Measurements from ENCODE around the gene C12orf75. TPM values are rescaled to one million over a fixed set of nuclear protein-coding genes. Genes with fewer than 3 reads are reported as not detected.
"Not testable (repeated sequence)": the region's sequence is repeated elsewhere in the genome, so short reads cannot be mapped to it uniquely, and the experiment has no call there.

C12orf75 gene
- total and polyA plus RNA-seq, 10 donors = 12.7 to 33.4 (median 17.8) TPM

DNA sequence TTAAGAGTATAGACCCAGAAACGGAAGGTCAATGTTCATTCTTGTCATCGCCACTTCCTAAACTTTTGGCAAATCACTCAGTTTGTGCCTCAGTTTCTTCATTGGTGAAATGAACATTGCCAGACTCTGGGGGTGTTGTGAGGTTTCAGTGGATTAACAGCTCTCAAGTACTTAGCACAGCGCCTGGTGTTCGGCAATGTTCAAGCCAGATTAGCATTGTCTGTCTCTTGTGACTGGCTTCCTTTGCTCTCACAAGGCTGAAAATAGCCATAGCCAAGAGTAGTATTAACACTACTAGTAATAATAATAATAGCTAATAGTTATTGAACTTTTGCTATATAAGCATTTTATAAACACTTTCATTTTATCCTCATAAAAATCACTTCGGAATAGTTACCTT, 71.9 kb downstream of the C12orf75 start:
- Histone ChIP-seq H3K36me3 (no peaks in the 10 kb centered on the region), H3K4me3 (no peak overlapping the region), H3K4me1 (no peaks in the 10 kb centered on the region), H3K27ac (no peak overlapping the region), H3K9me3 (peaks cover 0 to 26% (median 15%) of the 10 kb centered on the region in 8 donors), H3K27me3 (replicated peaks in 1 of 7) (no peaks in the 10 kb centered on the region)
- no peak for DNase-seq
- 91 to 97% (median 95%) methylated on average over 5 of the region's 5 CpGs for WGBS, 5 donors
- TF ChIP-seq POLR2A (IDR thresholded peaks at IDR 0.05) (no peak), POLR2AphosphoS5 (IDR thresholded peaks at IDR 0.05) (no peak)
- TF ChIP-seq, protein P1, sequence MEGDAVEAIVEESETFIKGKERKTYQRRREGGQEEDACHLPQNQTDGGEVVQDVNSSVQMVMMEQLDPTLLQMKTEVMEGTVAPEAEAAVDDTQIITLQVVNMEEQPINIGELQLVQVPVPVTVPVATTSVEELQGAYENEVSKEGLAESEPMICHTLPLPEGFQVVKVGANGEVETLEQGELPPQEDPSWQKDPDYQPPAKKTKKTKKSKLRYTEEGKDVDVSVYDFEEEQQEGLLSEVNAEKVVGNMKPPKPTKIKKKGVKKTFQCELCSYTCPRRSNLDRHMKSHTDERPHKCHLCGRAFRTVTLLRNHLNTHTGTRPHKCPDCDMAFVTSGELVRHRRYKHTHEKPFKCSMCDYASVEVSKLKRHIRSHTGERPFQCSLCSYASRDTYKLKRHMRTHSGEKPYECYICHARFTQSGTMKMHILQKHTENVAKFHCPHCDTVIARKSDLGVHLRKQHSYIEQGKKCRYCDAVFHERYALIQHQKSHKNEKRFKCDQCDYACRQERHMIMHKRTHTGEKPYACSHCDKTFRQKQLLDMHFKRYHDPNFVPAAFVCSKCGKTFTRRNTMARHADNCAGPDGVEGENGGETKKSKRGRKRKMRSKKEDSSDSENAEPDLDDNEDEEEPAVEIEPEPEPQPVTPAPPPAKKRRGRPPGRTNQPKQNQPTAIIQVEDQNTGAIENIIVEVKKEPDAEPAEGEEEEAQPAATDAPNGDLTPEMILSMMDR (IDR thresholded peaks at IDR 0.05 in 8 of 11, conservative IDR thresholded peaks at IDR 0.05 in 3 of 11) = no peak
- intact Hi-C loops (cut with DNase I; ENCODE audit: low total_unique reads) = no loop called here

DNA sequence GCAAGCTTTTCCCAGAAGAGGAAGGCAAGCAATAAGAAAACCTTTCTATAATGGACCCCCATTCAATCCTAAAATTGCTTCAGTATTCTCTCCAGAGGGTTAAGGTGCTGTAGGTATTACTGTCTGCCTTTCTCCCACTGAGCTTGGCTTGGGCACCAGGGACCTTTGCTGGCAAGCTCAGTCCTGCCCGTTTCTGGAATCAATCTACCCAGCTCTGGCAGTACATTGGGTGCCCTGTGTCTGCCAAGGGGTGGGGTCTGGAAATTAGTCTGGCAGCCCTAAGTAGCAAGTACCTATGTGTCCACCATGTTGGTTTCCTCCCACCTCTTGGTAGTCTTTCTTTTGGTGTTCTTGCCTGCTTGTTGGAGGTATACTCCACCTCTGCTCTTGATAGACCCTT, 72.6 kb downstream of the C12orf75 start:
- Histone ChIP-seq H3K27me3 (replicated peaks in 1 of 7) (no peaks in the 10 kb centered on the region), H3K4me1 (no peaks in the 10 kb centered on the region), H3K36me3 (no peaks in the 10 kb centered on the region), H3K4me3 (no peak overlapping the region), H3K27ac (no peak overlapping the region), H3K9me3 (peaks cover 0 to 21% (median 11%) of the 10 kb centered on the region in 8 donors)
- TF ChIP-seq POLR2AphosphoS5 (IDR thresholded peaks at IDR 0.05) (no peak), POLR2A (IDR thresholded peaks at IDR 0.05) (no peak)
- TF ChIP-seq, protein P1 (IDR thresholded peaks at IDR 0.05 in 8 of 11, conservative IDR thresholded peaks at IDR 0.05 in 3 of 11) = no peak
- DNase-seq = no peak
- WGBS, 5 donors = 83 to 100% (median 94%) methylated on average over 1 of the region's 1 CpG
- intact Hi-C loops (cut with DNase I; ENCODE audit: low total_unique reads) = no loop called here

DNA sequence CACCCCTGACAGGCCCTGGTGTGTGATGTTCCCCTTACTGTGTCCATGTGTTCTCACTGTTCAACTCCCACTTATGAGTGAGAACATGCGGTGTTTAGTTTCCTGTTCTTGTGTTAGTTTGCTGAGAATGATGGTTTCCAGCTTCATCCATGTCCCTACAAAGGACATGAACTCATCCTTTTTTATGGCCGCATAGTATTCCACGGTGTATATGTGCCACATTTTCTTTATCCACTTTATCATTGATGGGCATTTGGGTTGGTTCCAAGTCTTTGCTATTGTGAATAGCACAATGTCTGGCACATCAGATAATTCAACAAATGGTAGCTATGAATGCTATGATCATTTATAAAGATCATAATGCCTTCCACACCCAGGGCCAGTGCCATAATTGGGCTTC, 73.6 kb downstream of the C12orf75 start:
- 93 to 100% (median 98%) methylated on average over 3 of the region's 3 CpGs for WGBS, 5 donors
- H3K4me3 ChIP-seq; H3K4me1 ChIP-seq; intact Hi-C loops (cut with DNase I; ENCODE audit: low total_unique reads); H3K27ac ChIP-seq; H3K36me3 ChIP-seq; H3K27me3 ChIP-seq (replicated peaks in 1 of 7); DNase-seq: not testable (repeated sequence)
- H3K9me3 ChIP-seq = peaks cover 0 to 11% (median under 1%) of the 10 kb centered on the region in 8 donors

DNA sequence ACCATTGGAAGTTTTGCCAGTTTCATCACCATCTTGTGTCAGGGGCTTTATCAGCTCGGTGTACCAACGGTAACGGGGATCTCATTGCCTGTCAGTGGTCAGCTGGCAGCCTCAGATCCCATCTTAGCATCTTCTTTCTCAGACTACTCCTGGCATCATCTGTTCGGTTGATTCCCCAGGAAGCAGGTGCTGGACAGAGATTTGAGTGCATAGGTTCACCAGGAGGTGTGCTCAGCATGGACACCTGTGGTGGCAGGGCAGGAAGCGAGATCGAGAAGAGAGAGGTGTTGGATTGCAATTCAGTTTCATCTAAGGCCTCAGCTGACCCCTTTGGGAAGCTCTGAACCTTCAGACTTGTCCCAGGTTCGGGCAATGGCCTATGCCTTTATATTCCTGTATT, 76.0 kb downstream of the C12orf75 start:
- H3K27ac ChIP-seq = no peak overlapping the region
- intact Hi-C loops (cut with DNase I; ENCODE audit: low total_unique reads) = no loop called here
- peaks cover 5 to 15% (median 11%) of the 10 kb centered on the region in 6 donors for H3K4me1 ChIP-seq
- 88 to 94% (median 90%) methylated on average over 7 of the region's 7 CpGs for WGBS, 5 donors
- no peaks in the 10 kb centered on the region for H3K36me3 ChIP-seq
- H3K4me3 ChIP-seq = no peak overlapping the region
- TF ChIP-seq POLR2AphosphoS5 (IDR thresholded peaks at IDR 0.05) (no peak), POLR2A (IDR thresholded peaks at IDR 0.05) (no peak)
- TF ChIP-seq, protein P1 (IDR thresholded peaks at IDR 0.05 in 8 of 11, conservative IDR thresholded peaks at IDR 0.05 in 3 of 11) = no peak
- peaks cover 0 to 24% (median 0%) of the 10 kb centered on the region in 7 donors for H3K27me3 ChIP-seq (replicated peaks in 1 of 7)
- H3K9me3 ChIP-seq = peaks cover 0 to 8% (median 0%) of the 10 kb centered on the region in 8 donors
- no peak for DNase-seq

DNA sequence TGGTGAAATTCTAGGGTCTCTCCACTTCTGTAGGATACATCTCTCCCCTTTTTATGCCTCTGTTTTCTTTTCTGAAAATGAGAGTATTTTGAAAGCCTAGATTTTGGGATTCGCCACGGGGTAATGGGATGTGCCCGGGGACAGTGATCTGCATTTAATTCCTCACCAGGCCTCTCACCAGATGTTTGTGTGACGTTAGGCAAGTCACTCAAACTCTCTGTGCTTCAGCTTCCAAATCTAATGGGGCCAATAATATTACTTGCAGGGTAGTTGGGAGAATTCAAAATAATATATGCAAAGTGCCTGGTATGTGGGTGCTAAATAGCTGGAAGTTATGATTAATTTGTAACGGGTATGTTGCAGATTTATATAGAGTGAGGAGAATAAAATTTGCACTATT, 78.8 kb downstream of the C12orf75 start:
- Histone ChIP-seq H3K27ac (no peak overlapping the region), H3K36me3 (no peaks in the 10 kb centered on the region)
- intact Hi-C loops (cut with DNase I; ENCODE audit: low total_unique reads) = no loop called here

More for the DNA sequence above, 78.8 kb downstream of the C12orf75 start:
- WGBS, 5 donors = 78 to 87% (median 82%) methylated on average over 5 of the region's 5 CpGs
- Histone ChIP-seq H3K4me1 (peaks cover 5 to 15% (median 11%) of the 10 kb centered on the region in 6 donors), H3K27me3 (replicated peaks in 1 of 7) (peaks cover 0 to 29% (median 0%) of the 10 kb centered on the region in 7 donors), H3K9me3 (peaks cover 0 to 4% (median 0%) of the 10 kb centered on the region in 8 donors), H3K4me3 (no peak overlapping the region)
- TF ChIP-seq POLR2A (IDR thresholded peaks at IDR 0.05) = no peak
- TF ChIP-seq, protein P1 (IDR thresholded peaks at IDR 0.05 in 8 of 11, conservative IDR thresholded peaks at IDR 0.05 in 3 of 11) = no peak
- no peak for TF ChIP-seq POLR2AphosphoS5 (IDR thresholded peaks at IDR 0.05)
- no peak for DNase-seq
